ENCODE results near the gene ANKRD13B. TPM values are rescaled to one million over a fixed set of nuclear protein-coding genes. Genes with fewer than 3 reads are reported as not detected.

Gene ANKRD13B
- total and polyA plus RNA-seq, 2 of the 13 experiments (the other 11 are each of a cell fraction or from before 2014, with no cell fraction given) = 1.7 to 1.8 TPM

DNA sequence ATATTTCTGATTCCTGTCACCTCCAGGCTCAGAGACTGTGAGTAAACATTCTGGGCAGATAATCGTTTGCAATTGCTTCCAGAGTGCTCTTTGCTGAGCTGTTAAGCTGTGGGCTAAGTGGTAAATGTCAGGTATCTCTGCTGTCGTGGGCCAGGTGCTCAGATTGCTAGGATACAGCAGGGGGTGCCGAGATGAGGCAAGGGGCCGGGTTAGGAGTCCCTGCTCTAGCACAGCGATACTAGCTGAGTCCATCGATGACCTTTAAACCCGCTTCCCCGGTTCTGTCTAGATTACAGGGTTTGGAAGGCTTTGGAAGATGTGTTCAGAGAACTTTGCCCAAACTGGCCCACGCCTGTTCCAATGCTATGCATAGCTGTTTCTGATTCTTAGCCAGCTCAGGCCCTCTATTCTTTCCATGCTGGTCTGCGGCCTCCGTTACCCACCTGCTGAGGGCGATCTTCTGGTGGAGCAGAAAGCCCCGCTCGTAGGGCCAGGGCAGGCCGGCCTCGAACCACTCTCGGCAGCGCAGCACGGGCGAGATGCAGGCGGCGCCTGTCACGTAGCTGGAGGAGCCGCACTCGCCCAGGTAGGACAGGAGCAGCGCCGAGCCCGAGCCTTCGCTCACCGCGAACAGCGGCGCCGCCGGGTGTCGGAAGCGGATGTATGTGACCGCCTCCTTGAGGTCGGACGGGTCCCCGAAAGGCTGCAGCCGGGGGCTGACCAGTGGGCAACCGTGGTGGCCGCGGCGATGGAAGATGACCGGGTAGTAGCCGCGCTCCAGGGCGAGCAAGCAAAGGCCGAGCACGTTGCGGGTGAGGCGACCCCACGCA, 27.1 kb upstream of the ANKRD13B start (continued):
- TF ChIP-seq HMG20B (CRISPR knock-in tag; conservative IDR thresholded peaks at IDR 0.05) (no peak), KLF15 (CRISPR knock-in tag; IDR thresholded peaks at IDR 0.05; ENCODE audit: borderline replicate concordance) (no peak), FOXA3 (CRISPR knock-in tag; IDR thresholded peaks at IDR 0.05) (no peak), ZNF484 (CRISPR knock-in tag; IDR thresholded peaks at IDR 0.05; ENCODE audit: borderline replicate concordance, low read depth) (no peak), SALL2 (CRISPR knock-in tag; IDR thresholded peaks at IDR 0.05) (no peak), FLYWCH1 (CRISPR knock-in tag; IDR thresholded peaks at IDR 0.05) (no peak), ZMYM2 (CRISPR knock-in tag; IDR thresholded peaks at IDR 0.05) (peak; percentile 90), ELF4 (CRISPR knock-in tag; IDR thresholded peaks at IDR 0.05; ENCODE audit: borderline replicate concordance) (no peak)
- TF ChIP-seq, protein P1, sequence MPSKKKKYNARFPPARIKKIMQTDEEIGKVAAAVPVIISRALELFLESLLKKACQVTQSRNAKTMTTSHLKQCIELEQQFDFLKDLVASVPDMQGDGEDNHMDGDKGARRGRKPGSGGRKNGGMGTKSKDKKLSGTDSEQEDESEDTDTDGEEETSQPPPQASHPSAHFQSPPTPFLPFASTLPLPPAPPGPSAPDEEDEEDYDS (CRISPR knock-in tag; IDR thresholded peaks at IDR 0.05) = no peak
- TF ChIP-seq, protein P2, sequence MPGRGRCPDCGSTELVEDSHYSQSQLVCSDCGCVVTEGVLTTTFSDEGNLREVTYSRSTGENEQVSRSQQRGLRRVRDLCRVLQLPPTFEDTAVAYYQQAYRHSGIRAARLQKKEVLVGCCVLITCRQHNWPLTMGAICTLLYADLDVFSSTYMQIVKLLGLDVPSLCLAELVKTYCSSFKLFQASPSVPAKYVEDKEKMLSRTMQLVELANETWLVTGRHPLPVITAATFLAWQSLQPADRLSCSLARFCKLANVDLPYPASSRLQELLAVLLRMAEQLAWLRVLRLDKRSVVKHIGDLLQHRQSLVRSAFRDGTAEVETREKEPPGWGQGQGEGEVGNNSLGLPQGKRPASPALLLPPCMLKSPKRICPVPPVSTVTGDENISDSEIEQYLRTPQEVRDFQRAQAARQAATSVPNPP (CRISPR knock-in tag; IDR thresholded peaks at IDR 0.05) = no peak
- TF ChIP-seq, protein P3, sequence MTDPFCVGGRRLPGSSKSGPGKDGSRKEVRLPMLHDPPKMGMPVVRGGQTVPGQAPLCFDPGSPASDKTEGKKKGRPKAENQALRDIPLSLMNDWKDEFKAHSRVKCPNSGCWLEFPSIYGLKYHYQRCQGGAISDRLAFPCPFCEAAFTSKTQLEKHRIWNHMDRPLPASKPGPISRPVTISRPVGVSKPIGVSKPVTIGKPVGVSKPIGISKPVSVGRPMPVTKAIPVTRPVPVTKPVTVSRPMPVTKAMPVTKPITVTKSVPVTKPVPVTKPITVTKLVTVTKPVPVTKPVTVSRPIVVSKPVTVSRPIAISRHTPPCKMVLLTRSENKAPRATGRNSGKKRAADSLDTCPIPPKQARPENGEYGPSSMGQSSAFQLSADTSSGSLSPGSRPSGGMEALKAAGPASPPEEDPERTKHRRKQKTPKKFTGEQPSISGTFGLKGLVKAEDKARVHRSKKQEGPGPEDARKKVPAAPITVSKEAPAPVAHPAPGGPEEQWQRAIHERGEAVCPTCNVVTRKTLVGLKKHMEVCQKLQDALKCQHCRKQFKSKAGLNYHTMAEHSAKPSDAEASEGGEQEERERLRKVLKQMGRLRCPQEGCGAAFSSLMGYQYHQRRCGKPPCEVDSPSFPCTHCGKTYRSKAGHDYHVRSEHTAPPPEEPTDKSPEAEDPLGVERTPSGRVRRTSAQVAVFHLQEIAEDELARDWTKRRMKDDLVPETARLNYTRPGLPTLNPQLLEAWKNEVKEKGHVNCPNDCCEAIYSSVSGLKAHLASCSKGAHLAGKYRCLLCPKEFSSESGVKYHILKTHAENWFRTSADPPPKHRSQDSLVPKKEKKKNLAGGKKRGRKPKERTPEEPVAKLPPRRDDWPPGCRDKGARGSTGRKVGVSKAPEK (CRISPR knock-in tag; IDR thresholded peaks at IDR 0.05; ENCODE audit: borderline replicate concordance) = no peak
- TF ChIP-seq, protein P4, sequence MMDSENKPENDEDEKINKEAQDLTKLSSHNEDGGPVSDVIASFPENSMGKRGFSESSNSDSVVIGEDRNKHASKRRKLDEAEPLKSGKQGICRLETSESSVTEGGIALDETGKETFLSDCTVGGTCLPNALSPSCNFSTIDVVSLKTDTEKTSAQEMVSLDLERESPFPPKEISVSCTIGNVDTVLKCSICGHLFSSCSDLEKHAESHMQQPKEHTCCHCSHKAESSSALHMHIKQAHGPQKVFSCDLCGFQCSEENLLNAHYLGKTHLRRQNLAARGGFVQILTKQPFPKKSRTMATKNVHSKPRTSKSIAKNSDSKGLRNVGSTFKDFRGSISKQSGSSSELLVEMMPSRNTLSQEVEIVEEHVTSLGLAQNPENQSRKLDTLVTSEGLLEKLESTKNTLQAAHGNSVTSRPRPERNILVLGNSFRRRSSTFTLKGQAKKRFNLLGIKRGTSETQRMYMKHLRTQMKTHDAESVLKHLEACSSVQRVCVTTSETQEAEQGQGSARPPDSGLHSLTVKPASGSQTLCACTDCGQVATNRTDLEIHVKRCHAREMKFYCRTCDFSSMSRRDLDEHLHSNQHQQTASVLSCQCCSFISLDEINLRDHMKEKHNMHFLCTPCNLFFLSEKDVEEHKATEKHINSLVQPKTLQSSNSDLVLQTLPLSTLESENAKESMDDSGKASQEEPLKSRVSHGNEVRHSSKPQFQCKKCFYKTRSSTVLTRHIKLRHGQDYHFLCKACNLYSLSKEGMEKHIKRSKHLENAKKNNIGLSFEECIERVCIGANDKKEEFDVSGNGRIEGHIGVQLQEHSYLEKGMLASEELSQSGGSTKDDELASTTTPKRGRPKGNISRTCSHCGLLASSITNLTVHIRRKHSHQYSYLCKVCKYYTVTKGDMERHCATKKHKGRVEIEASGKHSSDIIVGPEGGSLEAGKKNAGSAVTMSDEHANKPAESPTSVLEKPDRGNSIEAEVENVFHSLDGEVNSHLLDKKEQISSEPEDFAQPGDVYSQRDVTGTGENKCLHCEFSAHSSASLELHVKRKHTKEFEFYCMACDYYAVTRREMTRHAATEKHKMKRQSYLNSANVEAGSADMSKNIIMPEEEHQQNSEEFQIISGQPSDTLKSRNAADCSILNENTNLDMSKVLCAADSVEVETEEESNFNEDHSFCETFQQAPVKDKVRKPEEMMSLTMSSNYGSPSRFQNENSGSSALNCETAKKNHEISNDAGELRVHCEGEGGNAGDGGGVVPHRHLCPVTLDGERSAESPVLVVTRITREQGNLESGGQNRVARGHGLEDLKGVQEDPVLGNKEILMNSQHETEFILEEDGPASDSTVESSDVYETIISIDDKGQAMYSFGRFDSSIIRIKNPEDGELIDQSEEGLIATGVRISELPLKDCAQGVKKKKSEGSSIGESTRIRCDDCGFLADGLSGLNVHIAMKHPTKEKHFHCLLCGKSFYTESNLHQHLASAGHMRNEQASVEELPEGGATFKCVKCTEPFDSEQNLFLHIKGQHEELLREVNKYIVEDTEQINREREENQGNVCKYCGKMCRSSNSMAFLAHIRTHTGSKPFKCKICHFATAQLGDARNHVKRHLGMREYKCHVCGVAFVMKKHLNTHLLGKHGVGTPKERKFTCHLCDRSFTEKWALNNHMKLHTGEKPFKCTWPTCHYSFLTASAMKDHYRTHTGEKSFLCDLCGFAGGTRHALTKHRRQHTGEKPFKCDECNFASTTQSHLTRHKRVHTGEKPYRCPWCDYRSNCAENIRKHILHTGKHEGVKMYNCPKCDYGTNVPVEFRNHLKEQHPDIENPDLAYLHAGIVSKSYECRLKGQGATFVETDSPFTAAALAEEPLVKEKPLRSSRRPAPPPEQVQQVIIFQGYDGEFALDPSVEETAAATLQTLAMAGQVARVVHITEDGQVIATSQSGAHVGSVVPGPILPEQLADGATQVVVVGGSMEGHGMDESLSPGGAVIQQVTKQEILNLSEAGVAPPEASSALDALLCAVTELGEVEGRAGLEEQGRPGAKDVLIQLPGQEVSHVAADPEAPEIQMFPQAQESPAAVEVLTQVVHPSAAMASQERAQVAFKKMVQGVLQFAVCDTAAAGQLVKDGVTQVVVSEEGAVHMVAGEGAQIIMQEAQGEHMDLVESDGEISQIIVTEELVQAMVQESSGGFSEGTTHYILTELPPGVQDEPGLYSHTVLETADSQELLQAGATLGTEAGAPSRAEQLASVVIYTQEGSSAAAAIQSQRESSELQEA (CRISPR knock-in tag; IDR thresholded peaks at IDR 0.05; ENCODE audit: not compliant biosample characterization) = peak; percentile 10

Data from HepG2 (cell line).